ENCODE measurements around the gene SEMA5B.

The SEMA5B gene

GRCh38 chr3:123027292-123028232, at the start of gene SEMA5B:
TSS of gene SEMA5B (minus strand) at chr3:123027763. CDS start at chr3:122961263, 66,500 bp downstream.
- DNase-seq (ENCODE audit: low spot score), result no peak

DNA sequence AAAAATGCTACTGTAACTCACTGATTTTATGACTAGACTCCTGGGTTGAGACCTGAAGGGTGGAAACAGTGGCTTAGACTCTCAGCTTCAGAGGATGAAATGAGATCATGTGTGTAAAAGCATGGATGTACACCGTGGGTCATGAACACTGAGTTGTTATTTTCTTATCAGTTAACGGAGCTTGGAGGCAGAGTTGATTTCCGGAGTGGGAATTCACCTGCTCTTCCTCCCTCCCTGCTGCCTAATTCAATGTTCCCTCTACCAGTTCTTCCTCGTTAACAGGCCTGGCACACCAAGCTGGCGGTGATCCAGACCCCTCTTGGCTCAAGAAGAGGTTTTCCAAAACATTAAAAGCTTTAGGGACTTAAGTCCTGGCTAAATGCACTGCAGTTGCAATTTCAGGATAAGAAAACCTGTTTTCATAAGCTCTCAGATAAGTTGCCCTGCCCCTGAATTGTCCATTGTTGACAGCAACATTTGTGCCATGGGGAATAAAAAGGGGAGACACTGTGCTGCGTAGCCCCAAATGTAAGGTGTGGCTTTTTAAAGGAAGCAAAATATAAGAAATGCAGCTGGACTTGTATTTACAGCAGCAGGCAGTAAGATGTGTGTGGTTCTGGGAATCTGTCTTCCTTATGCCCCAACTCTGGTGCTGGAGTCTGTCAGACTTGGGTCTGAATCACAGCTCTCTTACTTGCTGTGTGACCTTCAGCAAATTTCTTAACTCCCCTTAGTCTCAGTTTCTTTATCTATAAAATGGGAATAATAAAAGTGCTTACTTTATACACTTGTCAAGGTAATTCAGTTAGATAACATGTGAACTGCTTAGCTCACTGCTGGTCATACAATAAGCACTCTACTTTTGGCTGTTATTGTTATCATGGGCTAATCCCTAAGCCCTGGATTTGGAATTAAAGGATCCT, 49.2 kb upstream of the SEMA5B start:
- DNase-seq (ENCODE audit: low spot score), result no peak

DNA sequence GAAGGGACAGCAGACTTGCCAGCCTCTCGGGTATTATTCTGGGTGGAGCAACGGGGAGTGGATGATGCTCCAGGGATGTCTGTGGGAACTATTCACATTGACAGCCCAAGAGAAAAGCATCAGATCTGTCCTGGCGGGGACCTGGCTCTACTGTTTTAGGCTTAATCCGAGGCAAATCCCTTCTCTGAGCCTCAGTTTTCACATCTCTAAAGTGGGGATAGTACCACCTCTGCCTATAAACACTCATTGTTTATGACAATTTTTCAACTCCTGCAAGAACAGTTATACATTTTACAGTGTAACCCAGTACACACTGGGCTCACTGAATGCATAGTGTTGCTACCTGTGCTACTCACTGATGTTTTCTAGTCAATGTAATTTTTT, 48.5 kb upstream of the SEMA5B start:
- DNase-seq (ENCODE audit: low spot score), result no peak

DNA sequence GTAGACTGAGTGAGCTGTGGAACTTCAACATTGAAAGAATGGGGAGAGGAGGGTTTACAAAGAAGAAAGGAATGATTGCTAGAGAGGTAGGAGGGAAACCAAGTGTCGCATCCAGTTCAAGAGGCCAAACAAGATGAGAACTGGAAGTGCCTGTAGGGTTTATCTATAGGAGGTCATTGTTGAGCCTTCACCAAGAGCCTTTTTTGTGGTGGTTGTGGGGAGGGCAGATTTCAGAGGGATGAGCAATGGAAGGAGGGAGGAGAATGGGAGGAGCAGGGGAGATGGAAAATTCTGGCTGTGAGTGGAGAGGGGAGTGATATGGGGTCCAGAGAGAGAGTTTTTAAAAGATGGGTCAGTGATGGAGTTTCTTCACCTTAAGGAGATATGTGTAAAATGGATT, 47.8 kb upstream of the SEMA5B start:
- no peak for DNase-seq (ENCODE audit: low spot score)

DNA sequence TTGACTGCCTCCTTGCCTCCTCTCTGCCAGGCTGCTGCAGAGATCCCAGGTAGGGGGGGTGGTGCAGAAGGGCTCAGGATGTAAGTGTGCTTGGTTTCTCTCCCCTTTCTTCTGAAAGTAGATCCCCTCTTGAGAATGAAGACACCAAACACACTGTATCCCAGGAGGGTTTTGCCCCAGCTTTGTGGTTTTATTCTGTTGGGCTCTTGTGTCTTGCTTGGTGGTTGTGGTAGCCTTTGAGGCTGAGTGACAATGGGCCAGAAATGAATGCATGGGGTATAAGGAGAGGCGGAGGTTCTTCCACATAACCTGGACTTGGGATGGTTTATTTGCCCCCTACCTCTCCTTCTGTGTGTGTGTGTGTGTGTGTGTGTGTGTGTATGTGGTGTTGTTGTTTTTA, 45.0 kb upstream of the SEMA5B start:
- no peak for DNase-seq (ENCODE audit: low spot score)

DNA sequence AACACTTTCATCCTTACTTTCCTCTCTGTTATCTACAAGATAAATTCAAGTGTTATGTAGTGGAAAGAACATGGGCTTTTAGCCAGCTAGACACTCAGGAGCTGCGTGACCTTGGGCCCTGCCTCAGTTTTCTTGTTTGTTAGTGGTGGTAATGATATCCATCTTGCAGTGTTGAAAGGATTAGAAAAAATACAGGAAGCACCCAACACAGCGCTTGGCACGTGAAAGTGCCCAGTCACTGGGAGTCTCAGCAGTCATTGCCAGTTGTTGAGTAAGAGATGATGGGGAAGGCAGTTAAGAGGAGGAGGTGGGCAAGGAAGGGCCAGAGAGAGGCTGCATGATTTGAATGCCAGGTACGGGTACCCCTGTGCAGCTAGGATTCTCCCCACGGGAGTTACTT, 44.6 kb upstream of the SEMA5B start:
- DNase-seq (ENCODE audit: low spot score), result no peak

GRCh38 chr3:123071581-123071980, 44.0 kb upstream of the SEMA5B start:
- DNase-seq (ENCODE audit: low spot score), result no peak

- no peak for DNase-seq (ENCODE audit: low spot score)
These were observed 43.6 kb upstream of the SEMA5B start for GRCh38 chr3:123071146-123071545.

DNA sequence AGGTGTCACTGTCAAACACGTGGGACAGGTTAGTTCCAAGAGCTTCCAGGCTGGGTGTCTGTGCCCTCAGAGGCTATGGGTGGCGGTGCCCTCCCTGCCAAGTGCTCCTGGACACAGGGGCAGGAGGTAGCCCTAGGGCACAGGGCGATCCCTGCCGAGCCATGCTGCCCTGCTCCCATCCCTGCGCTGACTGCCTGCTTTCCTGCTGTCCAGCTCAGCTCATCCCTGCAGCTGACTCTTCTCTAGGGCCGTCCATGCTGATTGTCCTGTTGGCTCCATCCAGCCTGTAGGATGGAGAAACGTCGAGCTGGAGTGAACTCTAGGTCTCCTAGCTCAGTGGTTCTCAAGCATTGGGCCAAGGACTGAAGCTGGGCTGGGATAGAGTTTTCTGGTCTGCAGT, 42.9 kb upstream of the SEMA5B start:
- no peak for DNase-seq (ENCODE audit: low spot score)

DNA sequence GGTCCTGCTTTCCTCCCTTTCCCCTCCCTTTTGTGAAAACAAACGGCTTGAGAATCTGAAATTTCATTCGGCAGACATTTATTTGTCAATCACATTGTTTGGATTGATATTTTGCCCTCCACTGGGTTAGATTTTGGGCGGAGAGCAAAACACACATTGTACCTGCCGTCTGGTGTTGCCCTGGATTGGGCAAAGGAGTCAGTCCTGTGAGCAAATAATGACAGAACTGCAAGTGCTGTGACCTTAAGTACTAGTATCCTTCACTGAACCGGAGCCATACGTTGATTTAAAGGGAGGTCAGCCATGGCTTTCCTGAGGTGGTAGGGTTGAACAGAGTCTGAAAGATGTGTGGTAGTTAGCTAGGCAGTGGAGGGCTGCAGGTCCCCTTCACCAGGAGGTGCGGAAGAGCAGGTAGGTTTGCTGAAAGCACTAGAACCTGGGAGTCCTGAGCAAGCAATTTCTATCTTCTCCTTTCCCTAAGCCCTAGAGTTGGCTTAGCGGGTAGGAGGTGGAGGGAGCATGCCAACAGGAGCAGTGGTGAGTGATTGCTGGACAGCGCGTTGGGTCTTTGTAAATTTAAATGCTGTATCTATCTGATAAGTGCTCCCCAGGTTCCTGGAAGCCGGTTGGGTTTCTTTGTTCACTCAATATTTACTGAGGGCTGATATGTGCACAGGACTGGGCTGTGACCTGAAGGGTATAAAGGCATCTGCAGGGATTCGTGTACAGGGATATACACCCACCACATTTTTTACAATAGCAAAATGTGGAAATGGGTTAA, 41.2 kb upstream of the SEMA5B start:
- no peak for DNase-seq (ENCODE audit: low spot score)

DNA sequence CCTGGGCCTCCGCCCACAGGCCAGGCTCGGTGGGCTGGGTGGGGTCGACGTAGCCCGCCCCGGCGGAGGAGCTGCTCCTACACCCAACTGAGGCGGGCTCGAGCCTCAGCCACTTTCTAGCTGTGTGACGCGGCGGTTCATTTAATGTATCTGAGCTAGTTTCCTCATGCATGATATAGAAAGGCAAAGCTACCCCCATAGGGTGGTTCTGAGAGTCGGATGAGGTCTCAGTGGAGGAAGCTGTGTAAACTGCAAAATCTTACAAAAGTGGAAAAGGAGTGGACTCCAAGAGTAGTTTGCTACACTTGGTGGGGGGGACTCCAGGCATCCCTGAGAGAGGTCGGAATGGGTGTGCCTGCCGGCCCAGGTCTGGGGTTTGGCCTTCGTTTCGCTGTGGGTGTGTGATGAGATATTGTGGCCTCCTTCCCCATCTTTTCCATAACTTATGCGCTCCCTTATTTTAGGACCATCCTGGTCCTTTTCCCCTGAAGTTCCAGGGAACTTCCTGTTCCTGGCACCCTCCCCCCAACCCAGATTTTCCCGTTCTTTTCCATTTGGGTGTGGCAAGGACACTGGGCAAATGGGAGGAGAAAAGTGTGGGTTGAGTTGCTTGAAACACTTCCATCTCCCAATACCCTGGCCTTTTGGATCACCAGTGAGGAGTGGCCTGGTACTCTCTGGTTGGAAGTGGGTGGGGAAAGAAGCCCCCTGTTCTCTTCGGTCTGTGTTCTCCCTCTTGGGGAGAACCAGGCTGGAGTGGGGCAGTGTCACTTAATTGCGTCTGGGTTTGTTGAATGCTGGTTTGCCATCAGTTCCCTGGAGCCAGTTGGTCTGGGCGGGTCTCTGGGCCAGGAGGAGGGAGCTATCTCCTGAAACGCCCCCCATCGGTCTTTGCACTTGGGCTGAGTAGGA, 40.4 kb upstream of the SEMA5B start:
- DNase-seq (ENCODE audit: low spot score), result no peak

DNA sequence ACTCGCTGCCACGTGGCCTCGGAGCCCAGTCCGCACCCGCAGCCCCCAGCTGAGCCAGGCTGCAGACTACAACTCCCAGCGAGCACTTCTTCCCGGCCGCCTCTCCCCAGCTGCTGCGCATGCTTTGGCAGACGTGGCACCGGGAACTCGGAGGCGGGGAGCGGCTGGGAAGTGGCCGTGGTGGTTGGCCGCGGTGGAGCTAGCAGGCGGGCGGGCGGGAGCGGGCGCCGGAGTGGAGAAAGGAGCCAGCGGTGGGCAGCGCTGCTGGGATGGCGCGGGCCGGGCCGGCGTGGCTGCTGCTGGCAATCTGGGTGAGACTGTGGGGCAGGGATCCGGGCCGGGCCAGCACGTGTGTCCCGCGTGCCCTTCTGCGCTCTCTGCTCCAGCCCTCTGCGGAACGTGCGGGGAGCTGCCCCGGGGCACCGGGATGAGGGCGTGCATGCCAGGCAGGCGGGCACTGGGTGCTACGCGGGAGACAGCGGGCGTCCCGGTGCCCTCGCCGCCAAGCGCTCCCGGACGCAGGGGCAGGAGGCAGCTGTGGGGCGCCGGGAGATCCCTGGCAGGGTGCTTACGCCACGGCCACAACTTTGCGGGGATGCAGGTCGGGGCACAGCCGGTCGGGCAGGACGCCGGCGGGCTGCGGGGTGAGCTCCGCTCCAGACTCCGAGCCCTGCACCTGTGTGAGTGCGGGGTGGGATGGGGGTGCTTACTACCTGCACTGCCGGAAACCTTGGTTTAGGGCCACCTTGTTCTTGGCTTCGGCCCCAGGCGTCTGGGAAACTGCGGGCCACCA, 39.5 kb upstream of the SEMA5B start, which contains the start of gene PDIA5:
PDIA5 (plus strand) TSS at position 130 of the 793 bp plus-strand sequence; CDS start at position 270, 140 bp downstream.
- no peak for DNase-seq (ENCODE audit: low spot score)

DNA sequence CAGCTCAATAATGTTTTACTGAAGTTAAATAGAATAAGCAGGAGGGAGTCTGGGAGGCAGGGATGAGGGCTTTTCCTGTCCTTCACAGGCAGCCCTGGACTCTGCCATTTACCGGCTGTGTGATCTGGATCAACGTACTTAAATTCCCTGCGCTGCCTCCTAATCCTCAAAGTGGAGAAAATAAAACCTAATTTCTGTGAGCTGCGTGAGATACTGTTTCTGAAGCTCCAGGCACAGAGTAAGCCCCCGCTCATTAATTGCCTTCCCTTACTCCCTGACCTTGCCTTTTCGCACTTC, 39.0 kb upstream of the SEMA5B start:
- no peak for DNase-seq (ENCODE audit: low spot score)

DNA sequence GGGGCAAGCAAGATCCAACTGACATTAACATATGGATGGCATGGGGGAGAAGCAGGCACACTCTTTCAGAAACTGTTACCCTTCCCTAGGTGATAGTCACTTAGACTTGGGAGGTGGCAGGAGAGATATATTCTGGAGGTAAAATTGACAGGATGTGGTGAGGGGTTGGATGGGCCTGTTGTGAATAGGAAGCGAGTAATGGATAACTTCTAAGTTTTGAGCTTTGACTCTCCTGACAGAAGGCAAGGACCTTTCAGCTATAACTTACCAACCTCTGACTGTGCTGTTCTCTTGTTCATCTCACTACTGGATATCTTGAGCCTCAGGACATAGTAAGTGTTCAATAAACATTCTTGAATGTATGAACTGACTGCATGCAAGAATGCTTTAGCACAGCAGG, 37.4 kb upstream of the SEMA5B start:
- DNase-seq (ENCODE audit: low spot score), result no peak

DNA sequence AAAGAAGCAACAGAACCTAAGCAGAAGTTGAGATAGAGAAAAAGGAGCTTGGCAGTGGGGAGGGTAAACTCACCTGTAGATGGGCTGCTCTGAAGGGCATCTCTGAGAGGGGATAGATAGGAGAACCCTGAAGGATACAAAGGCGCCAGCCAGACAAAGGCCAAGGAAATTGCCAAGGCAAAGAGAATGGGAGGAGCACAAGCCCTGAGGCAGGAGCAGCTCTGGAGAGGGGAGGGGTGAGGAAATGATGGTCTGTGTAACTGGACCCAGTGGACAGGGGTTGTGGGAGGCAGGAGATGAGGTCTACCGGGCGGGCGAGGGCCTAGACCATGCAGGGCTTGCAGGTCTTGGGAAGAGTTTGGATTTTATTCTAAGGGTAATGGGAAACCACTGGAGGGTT, 36.9 kb upstream of the SEMA5B start:
- no peak for DNase-seq (ENCODE audit: low spot score)

- no peak for DNase-seq (ENCODE audit: low spot score)
These were observed 35.5 kb upstream of the SEMA5B start for GRCh38 chr3:123063034-123063433.

GRCh38 chr3:123061856-123062255, 34.3 kb upstream of the SEMA5B start:
- DNase-seq (ENCODE audit: low spot score), result no peak

DNA sequence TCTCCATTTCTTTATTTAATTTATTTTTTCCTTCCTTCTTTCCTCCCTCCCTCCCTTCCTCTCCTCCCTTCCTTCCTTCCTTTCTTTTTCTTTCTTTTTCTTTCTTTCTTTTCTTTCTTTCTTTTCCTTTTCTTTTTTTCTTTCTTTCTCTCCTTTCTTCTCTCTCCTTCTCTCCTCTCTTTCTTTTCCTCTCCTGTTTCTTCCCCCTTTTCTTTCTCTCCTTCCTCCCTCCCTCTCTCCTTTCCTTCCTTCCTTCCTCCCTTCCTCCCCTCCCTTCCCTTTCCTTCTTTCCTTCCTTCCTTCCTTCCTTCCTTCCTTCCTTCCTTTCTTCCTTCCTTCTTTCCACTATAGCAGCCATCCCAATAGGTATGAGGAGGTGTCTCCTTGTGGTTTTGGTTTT, 32.5 kb upstream of the SEMA5B start:
- DNase-seq (ENCODE audit: low spot score), result no peak

- DNase-seq (ENCODE audit: low spot score), result no peak
These were observed 30.9 kb upstream of the SEMA5B start for GRCh38 chr3:123058505-123058904.

DNA sequence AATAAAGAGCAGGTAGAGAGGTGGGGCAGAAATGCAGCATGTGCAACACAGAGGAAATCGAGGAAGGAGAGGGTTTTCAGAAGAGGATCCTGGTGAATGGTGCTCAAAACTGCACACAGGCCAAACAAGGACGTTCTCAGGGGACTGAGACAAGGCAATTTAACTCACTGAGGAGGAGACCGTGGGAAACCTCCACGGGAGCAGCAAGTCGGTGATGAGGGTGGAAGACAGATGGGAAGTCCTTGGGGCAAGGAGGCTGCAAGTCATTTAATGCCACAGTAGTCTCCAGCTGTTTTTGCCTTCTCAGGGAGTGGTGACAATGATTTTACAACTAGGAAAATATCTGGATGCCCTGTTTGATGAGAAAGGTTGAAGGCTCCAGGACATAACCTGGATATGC, 27.8 kb upstream of the SEMA5B start:
- no peak for DNase-seq (ENCODE audit: low spot score)

Data from hematopoietic multipotent progenitor cell treated with erythropoietin and hydrocortisone succinate and interleukin-3 and kit ligand, for 15 days (in vitro differentiated cells).